GM18868 (cell line): ENCODE data around the gene C3orf49.
A peak's percentile ranks its signal among the peaks of the same experiment; 100 is the strongest.

Experiments
- ATAC-seq: cut with Tn5 transposase; IDR thresholded peaks from one replicate; pipeline ENCODE4 v1.9.1; 2021; ENCODE audit warnings: mild to moderate bottlenecking, moderate library complexity; ENCODE audit not compliant: unreplicated experiment

Gene C3orf49

GRCh38 chr3:63849175-63849574 is 30.1 kb downstream of the C3orf49 start:
- no peak for ATAC-seq

GRCh38 chr3:63851287-63851686 is 32.2 kb downstream of the C3orf49 start:
- no peak for ATAC-seq

GRCh38 chr3:63853106-63853505 is 34.0 kb downstream of the C3orf49 start:
- ATAC-seq = no peak

GRCh38 chr3:63855333-63855940 is 36.3 kb downstream of the C3orf49 start:
- no peak for ATAC-seq

- ATAC-seq = no peak
Observed at GRCh38 chr3:63857311-63857710, 38.2 kb downstream of the C3orf49 start.

GRCh38 chr3:63860776-63861175 is 41.7 kb downstream of the C3orf49 start:
- ATAC-seq = no peak

GRCh38 chr3:63861306-63861705 is 42.2 kb downstream of the C3orf49 start:
- ATAC-seq = no peak

GRCh38 chr3:63862804-63863149 is 43.7 kb downstream of the C3orf49 start:
- ATAC-seq = no peak

- ATAC-seq = peak; percentile 79
Observed at GRCh38 chr3:63863150-63864007, 44.3 kb downstream of the C3orf49 start, which contains the start of the genes ATXN7 and THOC7. Gene ATXN7, plus strand, starts transcription at chr3:63863867. Its CDS starts 48,732 bp downstream, at chr3:63912599. Gene THOC7, minus strand, starts transcription at chr3:63863805. Its CDS starts 15 bp downstream, at chr3:63863790.

GRCh38 chr3:63864008-63864964 is 45.2 kb downstream of the C3orf49 start:
- ATAC-seq = peak; percentile 48

GRCh38 chr3:63864965-63865327 is 45.8 kb downstream of the C3orf49 start:
- ATAC-seq = no peak

- no peak for ATAC-seq
Observed at GRCh38 chr3:63867225-63867624, 48.1 kb downstream of the C3orf49 start.

- ATAC-seq = no peak
Observed at GRCh38 chr3:63869940-63870614, 51.0 kb downstream of the C3orf49 start.

GRCh38 chr3:63870615-63871005 is 51.5 kb downstream of the C3orf49 start:
- ATAC-seq = no peak

- no peak for ATAC-seq
Observed at GRCh38 chr3:63872135-63872924, 53.2 kb downstream of the C3orf49 start.

- ATAC-seq = no peak
Observed at GRCh38 chr3:63874769-63875168, 55.7 kb downstream of the C3orf49 start.

- ATAC-seq = no peak
Observed at GRCh38 chr3:63875510-63875909, 56.4 kb downstream of the C3orf49 start.

GRCh38 chr3:63876260-63876659 is 57.2 kb downstream of the C3orf49 start:
- ATAC-seq = no peak

- no peak for ATAC-seq
Observed at GRCh38 chr3:63877737-63878393, 58.8 kb downstream of the C3orf49 start.
